Mesenteric fat pad (tissue), 1 donor: ENCODE results near the gene SPNS3. TPM values are rescaled to one million over a fixed set of nuclear protein-coding genes. Genes with fewer than 3 reads are reported as not detected.

Experiments used
- DNase-seq: peaks from one replicate; pipeline ENCODE4 v3.0.0-alpha.2; 2020; ENCODE audit warnings: low spot score
- total RNA-seq: library from RNA; stranded (reverse); fragmentation: NEBNext Ultra II Directional; extraction: Animal tissue kit (Norgen Biotek cat#: 25700); gene quantifications from one replicate; pipeline ENCODE4 v1.2.1, GENCODE V29; 2021
- donor health status: DM: yes; HTN: yes; CAD: no.

SPNS3 gene
- total RNA-seq, 1 donor from 2014 or later: not detected

GRCh38 chr17:4426499-4427208 is 7.1 kb upstream of the SPNS3 start:
- no peak for DNase-seq

GRCh38 chr17:4427505-4427904 is 6.2 kb upstream of the SPNS3 start:
- no peak for DNase-seq

GRCh38 chr17:4436381-4436780 is 2.6 kb downstream of the SPNS3 start:
- no peak for DNase-seq

- DNase-seq: no peak
These were observed 3.1 kb downstream of the SPNS3 start for GRCh38 chr17:4436846-4437245.

GRCh38 chr17:4438162-4438944 is 4.6 kb downstream of the SPNS3 start:
- no peak for DNase-seq

GRCh38 chr17:4440021-4440420 is 6.3 kb downstream of the SPNS3 start:
- no peak for DNase-seq

GRCh38 chr17:4440690-4441686 is 7.2 kb downstream of the SPNS3 start:
- DNase-seq: no peak

- DNase-seq: no peak
These were observed 8.8 kb downstream of the SPNS3 start for GRCh38 chr17:4442582-4442981.

- no peak for DNase-seq
These were observed 9.7 kb downstream of the SPNS3 start for GRCh38 chr17:4443476-4443875.

- no peak for DNase-seq
These were observed 11.2 kb downstream of the SPNS3 start for GRCh38 chr17:4444782-4445473.

- DNase-seq: no peak
These were observed 12.0 kb downstream of the SPNS3 start for GRCh38 chr17:4445731-4446130.

- DNase-seq: no peak
These were observed 12.8 kb downstream of the SPNS3 start for GRCh38 chr17:4446326-4447071.

- DNase-seq: no peak
These were observed 14.6 kb downstream of the SPNS3 start for GRCh38 chr17:4448197-4448980.

GRCh38 chr17:4449736-4450135 is 16.0 kb downstream of the SPNS3 start:
- DNase-seq: no peak

- no peak for DNase-seq
These were observed 17.1 kb downstream of the SPNS3 start for GRCh38 chr17:4450710-4451316.

GRCh38 chr17:4453812-4454591 is 20.3 kb downstream of the SPNS3 start:
- no peak for DNase-seq

GRCh38 chr17:4460661-4461060 is 26.9 kb downstream of the SPNS3 start:
- DNase-seq: no peak

GRCh38 chr17:4463818-4464476 is 30.2 kb downstream of the SPNS3 start:
- no peak for DNase-seq
